ENCODE data around the gene DHX34.

The DHX34 gene

GRCh38 chr19:47374876-47375693, 26.0 kb downstream of the DHX34 start:
- H3K79me2 ChIP-seq (ENCODE audit: insufficient read depth, low read length): no peaks in the 10 kb centered on the region
- H3K4me3 ChIP-seq (ENCODE audit: insufficient read depth, low read length, poor library complexity, severe bottlenecking): no peak overlapping the region
- TF ChIP-seq EZH2phosphoT487 (conservative IDR thresholded peaks at IDR 0.05; ENCODE audit: low read length) (no peak), CTCF (IDR thresholded peaks at IDR 0.05; ENCODE audit: insufficient read depth, low read length, poor library complexity, severe bottlenecking) (no peak)
- H3K36me3 ChIP-seq (ENCODE audit: low read length): no peaks in the 10 kb centered on the region
- no peaks in the 10 kb centered on the region for H3K9me2 ChIP-seq (replicated peaks; ENCODE audit: insufficient read depth, low read length)
- no peaks in the 10 kb centered on the region for H3K9me3 ChIP-seq (ENCODE audit: insufficient read depth, low read length)
- no peak overlapping the region for H3K9ac ChIP-seq (ENCODE audit: low read length)
- H4K20me1 ChIP-seq (ENCODE audit: low read depth, low read length): no peaks in the 10 kb centered on the region
- no peaks in the 10 kb centered on the region for H3F3A ChIP-seq (ENCODE audit: insufficient read depth)
- no peak overlapping the region for H3K27ac ChIP-seq (ENCODE audit: low read depth, low read length)
- H3K27me3 ChIP-seq (ENCODE audit: low read length): no peaks in the 10 kb centered on the region
- H2AFZ ChIP-seq (ENCODE audit: low read depth, low read length, severe bottlenecking): no peak overlapping the region
- H3K4me2 ChIP-seq (ENCODE audit: low read depth, low read length, poor library complexity, severe bottlenecking): no peak overlapping the region

- H4K20me1 ChIP-seq (ENCODE audit: low read depth, low read length): no peaks in the 10 kb centered on the region
- no peak overlapping the region for H3K9ac ChIP-seq (ENCODE audit: low read length)
- no peaks in the 10 kb centered on the region for H3K36me3 ChIP-seq (ENCODE audit: low read length)
- H2AFZ ChIP-seq (ENCODE audit: low read depth, low read length, severe bottlenecking): no peak overlapping the region
- TF ChIP-seq EZH2phosphoT487 (conservative IDR thresholded peaks at IDR 0.05; ENCODE audit: low read length) (no peak), CTCF (IDR thresholded peaks at IDR 0.05; ENCODE audit: insufficient read depth, low read length, poor library complexity, severe bottlenecking) (no peak)
- no peaks in the 10 kb centered on the region for H3K27me3 ChIP-seq (ENCODE audit: low read length)
- no peaks in the 10 kb centered on the region for H3K9me3 ChIP-seq (ENCODE audit: insufficient read depth, low read length)
- H3K9me2 ChIP-seq (replicated peaks; ENCODE audit: insufficient read depth, low read length): no peaks in the 10 kb centered on the region
- H3K27ac ChIP-seq (ENCODE audit: low read depth, low read length): no peak overlapping the region
- no peak overlapping the region for H3K4me3 ChIP-seq (ENCODE audit: insufficient read depth, low read length, poor library complexity, severe bottlenecking)
- H3K79me2 ChIP-seq (ENCODE audit: insufficient read depth, low read length): no peaks in the 10 kb centered on the region
- no peaks in the 10 kb centered on the region for H3F3A ChIP-seq (ENCODE audit: insufficient read depth)
- H3K4me2 ChIP-seq (ENCODE audit: low read depth, low read length, poor library complexity, severe bottlenecking): no peak overlapping the region
These were observed 26.8 kb downstream of the DHX34 start for GRCh38 chr19:47375694-47376588.

- Histone ChIP-seq H3K9me3 (ENCODE audit: insufficient read depth, low read length) (no peaks in the 10 kb centered on the region), H3K27me3 (ENCODE audit: low read length) (no peaks in the 10 kb centered on the region), H2AFZ (ENCODE audit: low read depth, low read length, severe bottlenecking) (no peak overlapping the region), H3K4me3 (ENCODE audit: insufficient read depth, low read length, poor library complexity, severe bottlenecking) (no peak overlapping the region), H4K20me1 (ENCODE audit: low read depth, low read length) (no peaks in the 10 kb centered on the region), H3K9ac (ENCODE audit: low read length) (no peak overlapping the region), H3F3A (ENCODE audit: insufficient read depth) (no peaks in the 10 kb centered on the region), H3K36me3 (ENCODE audit: low read length) (no peaks in the 10 kb centered on the region), H3K27ac (ENCODE audit: low read depth, low read length) (no peak overlapping the region), H3K79me2 (ENCODE audit: insufficient read depth, low read length) (no peaks in the 10 kb centered on the region), H3K9me2 (replicated peaks; ENCODE audit: insufficient read depth, low read length) (no peaks in the 10 kb centered on the region), H3K4me2 (ENCODE audit: low read depth, low read length, poor library complexity, severe bottlenecking) (no peak overlapping the region)
- TF ChIP-seq EZH2phosphoT487 (conservative IDR thresholded peaks at IDR 0.05; ENCODE audit: low read length) (no peak), CTCF (IDR thresholded peaks at IDR 0.05; ENCODE audit: insufficient read depth, low read length, poor library complexity, severe bottlenecking) (no peak)
These were observed 27.6 kb downstream of the DHX34 start for GRCh38 chr19:47376589-47377144.

Data from SU-DHL-6 (cell line).